ENCODE measurements around the gene OSBPL10.

Gene OSBPL10

GRCh38 chr3:31704591-31705179, 276.4 kb downstream of the OSBPL10 start:
- peak; percentile 81 for DNase-seq (ENCODE audit: extremely low read depth, low read depth)
- no peak for TF ChIP-seq CTCF (IDR thresholded peaks at IDR 0.05; ENCODE audit: low read depth, low read length)

- TF ChIP-seq CTCF (IDR thresholded peaks at IDR 0.05; ENCODE audit: low read depth, low read length): no peak
- no peak for DNase-seq (ENCODE audit: extremely low read depth, low read depth)
These were observed 276.9 kb downstream of the OSBPL10 start for GRCh38 chr3:31704156-31704555.

GRCh38 chr3:31701286-31701685, 279.8 kb downstream of the OSBPL10 start:
- no peak for TF ChIP-seq CTCF (IDR thresholded peaks at IDR 0.05; ENCODE audit: low read depth, low read length)
- DNase-seq (ENCODE audit: extremely low read depth, low read depth): no peak

- no peak for TF ChIP-seq CTCF (IDR thresholded peaks at IDR 0.05; ENCODE audit: low read depth, low read length)
- no peak for DNase-seq (ENCODE audit: extremely low read depth, low read depth)
These were observed 281.6 kb downstream of the OSBPL10 start for GRCh38 chr3:31699309-31699953.

- TF ChIP-seq CTCF (IDR thresholded peaks at IDR 0.05; ENCODE audit: low read depth, low read length): no peak
- DNase-seq (ENCODE audit: extremely low read depth, low read depth): no peak
These were observed 284.1 kb downstream of the OSBPL10 start for GRCh38 chr3:31696815-31697548.

GRCh38 chr3:31696009-31696297, 285.1 kb downstream of the OSBPL10 start:
- no peak for TF ChIP-seq CTCF (IDR thresholded peaks at IDR 0.05; ENCODE audit: low read depth, low read length)
- no peak for DNase-seq (ENCODE audit: extremely low read depth, low read depth)

- no peak for DNase-seq (ENCODE audit: extremely low read depth, low read depth)
- peak; percentile 1 for TF ChIP-seq CTCF (IDR thresholded peaks at IDR 0.05; ENCODE audit: low read depth, low read length)
These were observed 285.6 kb downstream of the OSBPL10 start for GRCh38 chr3:31695280-31696008.

Data from AG09319 (cell line).